Trophoblast cell (in vitro differentiated cells and primary cell): Measurements from ENCODE around the gene KRTAP4-4.
A peak's percentile ranks its signal among the peaks of the same experiment; 100 is the strongest.
"Not testable (repeated sequence)": the region's sequence is repeated elsewhere in the genome, so short reads cannot be mapped to it uniquely, and the experiment has no call there.

Source experiments
- DNase-seq, 2 donors: peaks; one replicate each; pipeline ENCODE4 v3.0.0-alpha.2; 2016
- H2AFZ ChIP-seq: 2 replicates; pipeline ENCODE4 v1.6.1; 2013; ENCODE audit warnings: low read length, moderate library complexity, mild to moderate bottlenecking; ENCODE audit not compliant: insufficient read depth, poor library complexity
- H2AK5ac ChIP-seq: 2 replicates; pipeline ENCODE4 v1.6.1; 2013; ENCODE audit warnings: mild to moderate bottlenecking, low read length
- H2BK120ac ChIP-seq: 2 replicates; pipeline ENCODE4 v1.6.1; 2013; ENCODE audit warnings: low read length, mild to moderate bottlenecking, moderate library complexity; ENCODE audit not compliant: insufficient read depth, poor library complexity
- H2BK12ac ChIP-seq: 2 replicates; pipeline ENCODE4 v1.6.1; 2013; ENCODE audit warnings: mild to moderate bottlenecking, low read length, moderate library complexity
- H2BK5ac ChIP-seq: 2 replicates; pipeline ENCODE4 v1.6.1; 2013; ENCODE audit warnings: low read length, low read depth, moderate library complexity, mild to moderate bottlenecking; ENCODE audit not compliant: poor library complexity
- H3K14ac ChIP-seq: 2 replicates; pipeline ENCODE4 v1.6.1; 2013; ENCODE audit warnings: mild to moderate bottlenecking, low read length
- H3K18ac ChIP-seq: 2 replicates; pipeline ENCODE4 v1.6.1; 2013; ENCODE audit warnings: mild to moderate bottlenecking, low read length
- H3K23ac ChIP-seq: 2 replicates; pipeline ENCODE4 v1.6.1; 2013; ENCODE audit warnings: low read length
- H3K27ac ChIP-seq: 2 replicates; pipeline ENCODE4 v1.5.1; 2013; ENCODE audit warnings: low read depth, mild to moderate bottlenecking, inconsistent platforms, low read length, moderate library complexity
- H3K27me3 ChIP-seq: 2 replicates; pipeline ENCODE4 v1.6.1; 2013; ENCODE audit warnings: inconsistent platforms, mild to moderate bottlenecking, low read length, moderate library complexity; ENCODE audit not compliant: insufficient read depth
- H3K36me3 ChIP-seq, 2 experiments: 1 replicate in 1 of 2; 2 replicates in 1 of 2; pipeline ENCODE4 v1.6.1; 2013; ENCODE audit warnings: low read length in 2 of 2, mild to moderate bottlenecking in 2 of 2, moderate library complexity in 1 of 2; ENCODE audit not compliant: insufficient read depth in 2 of 2, control insufficient read depth in 1 of 2
- H3K4ac ChIP-seq: 2 replicates; pipeline ENCODE4 v1.6.1; 2013; ENCODE audit warnings: low read depth, mild to moderate bottlenecking, low read length, moderate library complexity
- H3K4me1 ChIP-seq, 2 experiments: 1 replicate in 1 of 2; 2 replicates in 1 of 2; pipeline ENCODE4 v1.6.1; 2013; ENCODE audit warnings: low read length in 2 of 2, mild to moderate bottlenecking in 2 of 2, moderate library complexity in 1 of 2; ENCODE audit not compliant: insufficient read depth in 2 of 2, control insufficient read depth in 1 of 2
- H3K4me2 ChIP-seq: 2 replicates; pipeline ENCODE4 v1.6.1; 2013; ENCODE audit warnings: inconsistent platforms, mild to moderate bottlenecking, low read length, moderate library complexity
- H3K4me3 ChIP-seq: 2 replicates; pipeline ENCODE4 v1.5.1; 2013; ENCODE audit warnings: mild to moderate bottlenecking, low read depth, low read length, inconsistent platforms
- H3K79me1 ChIP-seq: one replicate; pipeline ENCODE4 v1.6.1; 2013; ENCODE audit warnings: low read length
- H3K79me2 ChIP-seq: 2 replicates; pipeline ENCODE4 v1.6.1; 2013; ENCODE audit warnings: low read length, mild to moderate bottlenecking; ENCODE audit not compliant: control insufficient read depth, insufficient read depth, poor library complexity
- H3K9ac ChIP-seq: 2 replicates; pipeline ENCODE4 v1.6.1; 2013; ENCODE audit warnings: mild to moderate bottlenecking, low read length
- H3K9me3 ChIP-seq: 2 replicates; pipeline ENCODE4 v1.6.1; 2013; ENCODE audit warnings: low read depth, mild to moderate bottlenecking, control low read depth, inconsistent platforms, low read length; ENCODE audit not compliant: insufficient read depth
- H4K12ac ChIP-seq: 2 replicates; pipeline ENCODE4 v1.6.1; 2013; ENCODE audit warnings: low read depth, mild to moderate bottlenecking, low read length, moderate library complexity
- H4K8ac ChIP-seq: 2 replicates; pipeline ENCODE4 v1.6.1; 2013; ENCODE audit warnings: low read depth, mild to moderate bottlenecking, low read length, moderate library complexity
- H4K91ac ChIP-seq: one replicate; pipeline ENCODE4 v1.6.1; 2013; ENCODE audit warnings: low read depth, mild to moderate bottlenecking, low read length, moderate library complexity
- WGBS: extraction: QIAGEN DNeasy Blood & Tissue Kit; methylation state at CpG from one replicate; pipeline ENCODE4 v1.1.7; 2013; ENCODE audit warnings: missing lambda C conversion rate; ENCODE audit not compliant: insufficient read length, insufficient coverage; ENCODE audit errors: extremely low coverage; 5-methylcytosine and 5-hydroxymethylcytosine counted together

KRTAP4-4 gene

GRCh38 chr17:41160190-41160589 is 358 bp downstream of the KRTAP4-4 start:
- H3K9ac ChIP-seq, H2BK5ac ChIP-seq, H3K79me1 ChIP-seq, H3K4me1 ChIP-seq, H4K8ac ChIP-seq, H3K36me3 ChIP-seq, H3K4me2 ChIP-seq, H4K91ac ChIP-seq, H3K27me3 ChIP-seq, H3K79me2 ChIP-seq, DNase-seq, H2BK12ac ChIP-seq, H3K18ac ChIP-seq, H3K23ac ChIP-seq, H4K12ac ChIP-seq, H3K4me3 ChIP-seq, H2AK5ac ChIP-seq, H3K4ac ChIP-seq, H2AFZ ChIP-seq, H2BK120ac ChIP-seq, H3K9me3 ChIP-seq, H3K27ac ChIP-seq, H3K14ac ChIP-seq: not testable (repeated sequence)
- WGBS = no CpG with 5 or more reads among the region's 3 CpGs

GRCh38 chr17:41153856-41154255 is 6.7 kb downstream of the KRTAP4-4 start:
- Histone ChIP-seq H3K9me3 (no peaks in the 10 kb centered on the region), H3K79me1 (no peaks in the 10 kb centered on the region), H3K36me3 (no peaks in the 10 kb centered on the region), H3K14ac (no peak overlapping the region), H3K4ac (no peak overlapping the region), H2AK5ac (no peak overlapping the region), H3K4me3 (no peak overlapping the region), H3K18ac (no peak overlapping the region), H2BK120ac (no peak overlapping the region), H2BK12ac (no peak overlapping the region), H3K9ac (no peak overlapping the region), H3K4me1 (no peaks in the 10 kb centered on the region), H3K4me2 (no peak overlapping the region), H3K27ac (no peak overlapping the region), H2AFZ (no peak overlapping the region), H4K8ac (no peak overlapping the region), H2BK5ac (no peak overlapping the region), H4K91ac (no peak overlapping the region), H3K23ac (no peak overlapping the region), H3K27me3 (no peaks in the 10 kb centered on the region), H3K79me2 (no peaks in the 10 kb centered on the region), H4K12ac (no peak overlapping the region)
- DNase-seq = no peak
- WGBS = no CpG with 5 or more reads among the region's 2 CpGs

GRCh38 chr17:41151525-41151924 is 9.0 kb downstream of the KRTAP4-4 start:
- H3K4me3 ChIP-seq = no peak overlapping the region
- no peaks in the 10 kb centered on the region for H3K79me1 ChIP-seq
- H3K4me1 ChIP-seq = no peaks in the 10 kb centered on the region
- H3K27me3 ChIP-seq = no peaks in the 10 kb centered on the region
- no peak overlapping the region for H3K4ac ChIP-seq
- DNase-seq = no peak
- no peak overlapping the region for H3K27ac ChIP-seq
- WGBS = no CpG with 5 or more reads among the region's 2 CpGs
- no peak overlapping the region for H3K9ac ChIP-seq
- H3K14ac ChIP-seq = no peak overlapping the region
- H3K23ac ChIP-seq = no peak overlapping the region
- H2AFZ ChIP-seq = no peak overlapping the region
- H4K12ac ChIP-seq = no peak overlapping the region
- no peaks in the 10 kb centered on the region for H3K79me2 ChIP-seq
- H3K18ac ChIP-seq = no peak overlapping the region
- H2BK12ac ChIP-seq = no peak overlapping the region
- no peak overlapping the region for H2BK5ac ChIP-seq
- no peak overlapping the region for H2AK5ac ChIP-seq
- no peak overlapping the region for H2BK120ac ChIP-seq
- H3K9me3 ChIP-seq = no peaks in the 10 kb centered on the region
- no peak overlapping the region for H4K91ac ChIP-seq
- H4K8ac ChIP-seq = no peak overlapping the region
- no peaks in the 10 kb centered on the region for H3K36me3 ChIP-seq
- H3K4me2 ChIP-seq = no peak overlapping the region

GRCh38 chr17:41150026-41150425 is 10.5 kb downstream of the KRTAP4-4 start:
- Histone ChIP-seq H3K18ac (no peak overlapping the region), H3K79me1 (no peaks in the 10 kb centered on the region), H4K8ac (no peak overlapping the region), H3K4me1 (no peaks in the 10 kb centered on the region), H3K4ac (no peak overlapping the region), H2BK12ac (no peak overlapping the region), H4K12ac (no peak overlapping the region), H3K27me3 (no peaks in the 10 kb centered on the region), H3K14ac (no peak overlapping the region), H2BK5ac (no peak overlapping the region), H3K9ac (no peak overlapping the region), H3K36me3 (no peaks in the 10 kb centered on the region), H3K9me3 (no peaks in the 10 kb centered on the region), H2AFZ (no peak overlapping the region), H3K4me2 (no peak overlapping the region), H3K27ac (no peak overlapping the region), H2BK120ac (no peak overlapping the region), H4K91ac (no peak overlapping the region), H3K4me3 (no peak overlapping the region), H2AK5ac (no peak overlapping the region), H3K23ac (no peak overlapping the region), H3K79me2 (no peaks in the 10 kb centered on the region)
- peak; percentile 61 to 79 for DNase-seq
- WGBS = no CpG with 5 or more reads among the region's 4 CpGs
